Measurements from ENCODE around the gene NFX1. TPM values are rescaled to one million over a fixed set of nuclear protein-coding genes. Genes with fewer than 3 reads are reported as not detected.
"Not testable (repeated sequence)": the region's sequence is repeated elsewhere in the genome, so short reads cannot be mapped to it uniquely, and the experiment has no call there.

The NFX1 gene
- total and polyA plus RNA-seq, 10 of the 15 experiments (the other 5 are each of a cell fraction or from before 2014, with no cell fraction given), result 11.9 to 45.1 (median 36.1) TPM

DNA sequence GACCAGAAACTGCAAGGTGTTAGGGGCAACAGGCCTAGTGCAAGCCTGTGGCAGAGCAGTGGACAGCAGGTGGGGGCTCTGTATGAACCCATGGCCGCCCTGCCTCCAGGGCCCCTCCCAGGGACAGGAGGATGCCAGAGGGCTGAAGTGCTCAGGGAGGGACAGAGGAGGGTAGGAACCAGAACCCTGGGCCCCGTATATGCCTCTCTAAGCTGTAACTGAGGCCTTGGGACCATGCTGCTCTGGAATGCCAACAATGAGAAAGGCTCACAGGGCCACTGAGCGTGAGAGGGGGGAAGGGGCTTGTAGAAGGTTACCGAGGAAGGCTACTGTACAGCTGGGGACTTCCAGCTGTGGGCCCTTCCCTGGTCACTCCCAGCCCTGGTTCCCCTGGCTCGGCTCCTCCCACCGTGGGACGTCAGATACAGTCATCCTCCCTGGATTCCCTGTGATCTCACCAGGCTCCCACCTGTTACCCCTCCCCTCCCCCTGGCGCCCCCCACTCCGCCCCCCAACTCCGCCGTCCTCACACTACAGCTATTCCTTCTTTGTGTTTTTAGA is 91.0 kb downstream of the NFX1 start:
- no peak; the same call in 2 of the 3 replicates for ATAC-seq
- BruUV-seq (replicated peaks), result no TSS peak

DNA sequence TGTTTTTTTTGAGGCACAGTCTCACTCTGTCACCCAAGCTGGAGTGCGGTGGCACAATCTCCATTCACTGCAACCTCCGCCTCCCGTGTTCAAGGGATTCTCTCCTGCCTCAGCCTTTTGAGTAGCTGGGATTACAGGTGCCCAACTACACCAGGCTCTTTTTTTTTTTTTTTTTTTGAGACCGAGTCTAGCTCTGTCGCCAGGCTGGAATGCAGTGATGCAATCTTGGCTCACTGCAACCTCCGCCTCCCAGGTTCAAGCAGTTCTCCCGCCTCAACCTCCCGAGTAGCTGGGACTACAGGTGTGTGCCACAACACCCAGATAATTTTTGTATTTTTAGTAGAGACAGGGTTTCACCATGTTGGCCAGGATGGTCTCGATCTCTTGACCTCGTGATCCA is 92.1 kb downstream of the NFX1 start:
- POLR2A ChIA-PET; ATAC-seq; H3K4me3 ChIP-seq; H3K79me2 ChIP-seq (ENCODE audit: control insufficient read depth, insufficient read depth, low read length); FAIRE-seq; H3K27ac ChIP-seq (ENCODE audit: control insufficient read depth, insufficient read depth); H3K4me1 ChIP-seq (ENCODE audit: control insufficient read depth, insufficient read depth, low read length); DNase-seq (ENCODE audit: low read depth, low spot score); in situ Hi-C loops (cut with MboI); H3K4me2 ChIP-seq (ENCODE audit: control insufficient read depth, insufficient read depth); SMC1A ChIA-PET (ENCODE audit: uncharacterized antibody, unreplicated experiment); H3K36me3 ChIP-seq (ENCODE audit: control insufficient read depth in 2 of 2, insufficient read depth in 2 of 2, low read length in 1 of 2); H3K9me3 ChIP-seq (replicated peaks; ENCODE audit: control insufficient read depth, insufficient read depth, low read length); BruUV-seq (replicated peaks); CTCF ChIA-PET; H3K27me3 ChIP-seq (replicated peaks in 1 of 2; ENCODE audit: control insufficient read depth in 2 of 2, insufficient read depth in 2 of 2, low read length in 1 of 2); RAD21 ChIA-PET (ENCODE audit: unreplicated experiment); H2AFZ ChIP-seq (ENCODE audit: control insufficient read depth, low read depth, low read length); intact Hi-C loops (cut with micrococcal nuclease; ENCODE audit: unreplicated experiment); H4K20me1 ChIP-seq (ENCODE audit: control insufficient read depth, insufficient read depth); H3K9ac ChIP-seq (ENCODE audit: control insufficient read depth, insufficient read depth, low read length): not testable (repeated sequence)
- 70% methylated on average over 8 of the region's 10 CpGs for WGBS (ENCODE audit: insufficient coverage, insufficient replicate concordance, low lambda C conversion rate, missing lambda C conversion rate)

More for the DNA sequence above, 91.0 kb downstream of the NFX1 start:
- no peak overlapping the region for H3K4me3 ChIP-seq
- ChIA-PET SMC1A (ENCODE audit: uncharacterized antibody, unreplicated experiment) (no interaction called here), RAD21 (ENCODE audit: unreplicated experiment) (no interaction called here), POLR2A (no interaction called here), CTCF (no interaction called here)
- no peak for FAIRE-seq
- WGBS (ENCODE audit: insufficient coverage, insufficient replicate concordance, low lambda C conversion rate, missing lambda C conversion rate), result 37% methylated on average over 6 of the region's 11 CpGs
- H3K36me3 ChIP-seq (ENCODE audit: control insufficient read depth in 2 of 2, insufficient read depth in 2 of 2, low read length in 1 of 2), result no peaks in the 10 kb centered on the region
- no peaks in the 10 kb centered on the region for H4K20me1 ChIP-seq (ENCODE audit: control insufficient read depth, insufficient read depth)
- no peaks in the 10 kb centered on the region for H3K9me3 ChIP-seq (replicated peaks; ENCODE audit: control insufficient read depth, insufficient read depth, low read length)
- H3K27me3 ChIP-seq (replicated peaks in 1 of 2; ENCODE audit: control insufficient read depth in 2 of 2, insufficient read depth in 2 of 2, low read length in 1 of 2), result no peaks in the 10 kb centered on the region
- in situ Hi-C loops (cut with MboI), result no loop called here
- DNase-seq (ENCODE audit: low read depth, low spot score), result no peak
- no peak overlapping the region for H3K4me2 ChIP-seq (ENCODE audit: control insufficient read depth, insufficient read depth)
- H3K9ac ChIP-seq (ENCODE audit: control insufficient read depth, insufficient read depth, low read length), result no peak overlapping the region
- no peak overlapping the region for H3K27ac ChIP-seq (ENCODE audit: control insufficient read depth, insufficient read depth)
- intact Hi-C loops (cut with micrococcal nuclease; ENCODE audit: unreplicated experiment), result no loop called here
- H3K79me2 ChIP-seq (ENCODE audit: control insufficient read depth, insufficient read depth, low read length), result no peaks in the 10 kb centered on the region
- H2AFZ ChIP-seq (ENCODE audit: control insufficient read depth, low read depth, low read length), result no peak overlapping the region
- H3K4me1 ChIP-seq (ENCODE audit: control insufficient read depth, insufficient read depth, low read length), result no peaks in the 10 kb centered on the region
- TF ChIP-seq EP300 (IDR thresholded peaks at IDR 0.05; ENCODE audit: borderline replicate concordance in 1 of 2, control insufficient read depth in 1 of 2, low read depth in 2 of 2, low read length in 2 of 2), result no peak
- no peak for TF ChIP-seq MEF2A (IDR thresholded peaks at IDR 0.05; ENCODE audit: insufficient read depth, low read depth, low read length)
- TF ChIP-seq, protein P1, sequence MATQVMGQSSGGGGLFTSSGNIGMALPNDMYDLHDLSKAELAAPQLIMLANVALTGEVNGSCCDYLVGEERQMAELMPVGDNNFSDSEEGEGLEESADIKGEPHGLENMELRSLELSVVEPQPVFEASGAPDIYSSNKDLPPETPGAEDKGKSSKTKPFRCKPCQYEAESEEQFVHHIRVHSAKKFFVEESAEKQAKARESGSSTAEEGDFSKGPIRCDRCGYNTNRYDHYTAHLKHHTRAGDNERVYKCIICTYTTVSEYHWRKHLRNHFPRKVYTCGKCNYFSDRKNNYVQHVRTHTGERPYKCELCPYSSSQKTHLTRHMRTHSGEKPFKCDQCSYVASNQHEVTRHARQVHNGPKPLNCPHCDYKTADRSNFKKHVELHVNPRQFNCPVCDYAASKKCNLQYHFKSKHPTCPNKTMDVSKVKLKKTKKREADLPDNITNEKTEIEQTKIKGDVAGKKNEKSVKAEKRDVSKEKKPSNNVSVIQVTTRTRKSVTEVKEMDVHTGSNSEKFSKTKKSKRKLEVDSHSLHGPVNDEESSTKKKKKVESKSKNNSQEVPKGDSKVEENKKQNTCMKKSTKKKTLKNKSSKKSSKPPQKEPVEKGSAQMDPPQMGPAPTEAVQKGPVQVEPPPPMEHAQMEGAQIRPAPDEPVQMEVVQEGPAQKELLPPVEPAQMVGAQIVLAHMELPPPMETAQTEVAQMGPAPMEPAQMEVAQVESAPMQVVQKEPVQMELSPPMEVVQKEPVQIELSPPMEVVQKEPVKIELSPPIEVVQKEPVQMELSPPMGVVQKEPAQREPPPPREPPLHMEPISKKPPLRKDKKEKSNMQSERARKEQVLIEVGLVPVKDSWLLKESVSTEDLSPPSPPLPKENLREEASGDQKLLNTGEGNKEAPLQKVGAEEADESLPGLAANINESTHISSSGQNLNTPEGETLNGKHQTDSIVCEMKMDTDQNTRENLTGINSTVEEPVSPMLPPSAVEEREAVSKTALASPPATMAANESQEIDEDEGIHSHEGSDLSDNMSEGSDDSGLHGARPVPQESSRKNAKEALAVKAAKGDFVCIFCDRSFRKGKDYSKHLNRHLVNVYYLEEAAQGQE (IDR thresholded peaks at IDR 0.05; ENCODE audit: low read depth, low read length), result no peak
- no peak for TF ChIP-seq SMC3 (IDR thresholded peaks at IDR 0.05; ENCODE audit: borderline replicate concordance, low read length)

DNA sequence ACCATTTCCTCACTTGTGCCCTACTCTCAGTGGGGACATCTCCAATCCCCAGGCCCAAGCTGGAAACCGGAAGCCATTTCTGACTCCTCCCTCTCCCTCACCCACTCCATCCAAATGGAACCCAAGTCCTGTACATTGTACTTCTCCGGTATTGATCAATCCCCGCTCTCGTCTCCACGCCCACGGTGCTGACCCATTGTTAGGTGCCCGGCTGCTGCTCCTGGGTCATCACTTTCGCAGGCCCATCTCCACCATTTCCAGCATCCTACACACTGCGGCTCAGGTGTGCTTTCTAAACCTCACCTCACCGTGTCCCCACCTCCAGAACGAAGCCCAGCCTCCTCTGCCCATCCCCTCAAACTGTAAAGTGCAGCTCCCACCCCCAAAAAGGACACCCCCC is 93.1 kb downstream of the NFX1 start:
- H3K27ac ChIP-seq (ENCODE audit: control insufficient read depth, insufficient read depth); H3K9me3 ChIP-seq (replicated peaks; ENCODE audit: control insufficient read depth, insufficient read depth, low read length); H3K27me3 ChIP-seq (replicated peaks in 1 of 2; ENCODE audit: control insufficient read depth in 2 of 2, insufficient read depth in 2 of 2, low read length in 1 of 2); RAD21 ChIA-PET (ENCODE audit: unreplicated experiment); H3K36me3 ChIP-seq (ENCODE audit: control insufficient read depth in 2 of 2, insufficient read depth in 2 of 2, low read length in 1 of 2); BruUV-seq (replicated peaks); H3K4me2 ChIP-seq (ENCODE audit: control insufficient read depth, insufficient read depth); H4K20me1 ChIP-seq (ENCODE audit: control insufficient read depth, insufficient read depth); ATAC-seq; H3K79me2 ChIP-seq (ENCODE audit: control insufficient read depth, insufficient read depth, low read length); H3K4me3 ChIP-seq; H3K4me1 ChIP-seq (ENCODE audit: control insufficient read depth, insufficient read depth, low read length); H3K9ac ChIP-seq (ENCODE audit: control insufficient read depth, insufficient read depth, low read length); DNase-seq (ENCODE audit: low read depth, low spot score); intact Hi-C loops (cut with micrococcal nuclease; ENCODE audit: unreplicated experiment); in situ Hi-C loops (cut with MboI); H2AFZ ChIP-seq (ENCODE audit: control insufficient read depth, low read depth, low read length); POLR2A ChIA-PET; SMC1A ChIA-PET (ENCODE audit: uncharacterized antibody, unreplicated experiment); FAIRE-seq: not testable (repeated sequence)
- 38% methylated on average over 11 of the region's 11 CpGs for WGBS (ENCODE audit: insufficient coverage, insufficient replicate concordance, low lambda C conversion rate, missing lambda C conversion rate)
- CTCF ChIA-PET, result interaction anchor here (0.7 kb wide), 1 partner anchor 9 kb away, joined by 3 read pairs; no protein-coding TSS in a partner anchor

Data from GM12878 (cell line).